Activated CD8-positive, alpha-beta T cell treated with anti-CD3 and anti-CD28 coated beads for 36 hours (primary cell): ENCODE measurements around the gene TMEM98. TPM values are rescaled to one million over a fixed set of nuclear protein-coding genes. Genes with fewer than 3 reads are reported as not detected.
"Not testable (repeated sequence)": the region's sequence is repeated elsewhere in the genome, so short reads cannot be mapped to it uniquely, and the experiment has no call there.

Source experiments
- ATAC-seq: fragments of 200-7000 bp; cut with Tn5 transposase; one replicate; pipeline ENCODE4 v1.10.0; 2021; ENCODE audit warnings: mild to moderate bottlenecking, moderate library complexity
- CTCF ChIA-PET: fragments of 350-600 bp; sonication (Branson Sonifier 250); formaldehyde crosslinking; loops from one replicate; lab custom pipeline; 2021; ENCODE audit warnings: antibody characterized with exemption; lab: Charles Lee
- POLR2A ChIA-PET: fragments of 350-600 bp; sonication (Branson Sonifier 250); formaldehyde crosslinking; loops from one replicate; lab custom pipeline; 2021; ENCODE audit warnings: antibody characterized with exemption; lab: Charles Lee
- DNase-seq: peaks from one replicate; pipeline ENCODE4 v3.0.0-alpha.2; 2020
- H3K27ac Mint-ChIP-seq: one replicate; pipeline ENCODE4 v1.8.0; 2021; ENCODE audit warnings: mild to moderate bottlenecking, mixed read lengths
- H3K27me3 Mint-ChIP-seq: one replicate; pipeline ENCODE4 v1.8.0; 2021; ENCODE audit warnings: mixed read lengths
- H3K36me3 Mint-ChIP-seq: one replicate; pipeline ENCODE4 v1.8.0; 2021; ENCODE audit warnings: low read depth, mixed read lengths
- H3K4me1 Mint-ChIP-seq: one replicate; pipeline ENCODE4 v1.8.0; 2021; ENCODE audit warnings: low read depth, mixed read lengths
- H3K4me3 Mint-ChIP-seq: one replicate; pipeline ENCODE4 v1.8.0; 2021; ENCODE audit warnings: mild to moderate bottlenecking, moderate library complexity, mixed read lengths
- H3K9me3 Mint-ChIP-seq: one replicate; pipeline ENCODE4 v1.8.0; 2021; ENCODE audit warnings: mixed read lengths
- intact Hi-C: fragments of 100-400 bp; cut with micrococcal nuclease; formaldehyde crosslinking; loops from one replicate; pipeline ENCODE4 v1.10.0; 2022
- total RNA-seq, 2 experiments: library from RNA; stranded (reverse); gene quantifications; one replicate each; pipeline ENCODE4 v1.2.3, GENCODE V29; 2021
- TF ChIP-seq, protein P1 (sequence below): fragments of 200-600 bp; IDR thresholded peaks from one replicate; pipeline ENCODE4 v1.8.0; 2022; ENCODE audit warnings: antibody characterized with exemption, mild to moderate bottlenecking

TMEM98 gene
- total RNA-seq, 2 experiments from 2014 or later: not detected

DNA sequence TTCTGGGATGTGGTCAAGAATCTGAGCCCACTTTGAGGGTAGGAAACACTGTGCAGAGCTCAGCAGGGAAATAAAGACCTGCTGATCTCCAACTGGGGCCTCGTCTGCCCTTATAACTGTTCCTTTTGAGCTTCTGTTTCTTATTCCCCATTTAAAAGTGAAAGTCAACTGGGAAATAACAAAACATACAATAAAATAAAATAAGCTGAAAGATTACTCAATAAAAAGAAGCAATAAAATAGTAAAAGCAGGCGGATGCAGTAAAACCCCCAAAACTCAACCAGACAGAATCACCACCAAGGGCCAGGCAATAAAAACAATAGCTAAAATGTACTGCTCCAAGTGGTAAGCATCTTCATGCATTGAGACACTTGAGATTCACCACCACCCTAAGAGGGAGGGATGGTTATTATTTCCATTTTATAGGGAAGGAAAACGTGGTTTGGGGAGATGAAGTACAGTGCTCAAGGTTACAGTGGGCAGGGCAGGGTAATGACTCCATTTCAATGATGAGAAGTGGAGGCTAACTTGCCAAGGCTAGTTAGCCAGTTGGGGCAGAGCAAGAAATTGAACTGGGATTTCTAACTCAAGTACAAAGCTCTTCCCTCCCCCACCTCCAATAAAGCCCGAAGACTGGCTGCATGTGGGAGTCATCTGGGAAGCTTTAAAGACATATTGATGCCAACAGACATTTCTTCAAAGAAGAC is 57.2 kb downstream of the TMEM98 start:
- POLR2A ChIA-PET: no interaction called here
- Mint-ChIP-seq H3K4me3 (no peak overlapping the region), H3K9me3 (peaks cover 18% of the 10 kb centered on the region), H3K36me3 (no peaks in the 10 kb centered on the region), H3K27me3 (peaks cover 9% of the 10 kb centered on the region), H3K27ac (no peak overlapping the region), H3K4me1 (no peaks in the 10 kb centered on the region)
- intact Hi-C loops: no loop called here
- DNase-seq (no peak), ATAC-seq (no peak)
- TF ChIP-seq, protein P1, sequence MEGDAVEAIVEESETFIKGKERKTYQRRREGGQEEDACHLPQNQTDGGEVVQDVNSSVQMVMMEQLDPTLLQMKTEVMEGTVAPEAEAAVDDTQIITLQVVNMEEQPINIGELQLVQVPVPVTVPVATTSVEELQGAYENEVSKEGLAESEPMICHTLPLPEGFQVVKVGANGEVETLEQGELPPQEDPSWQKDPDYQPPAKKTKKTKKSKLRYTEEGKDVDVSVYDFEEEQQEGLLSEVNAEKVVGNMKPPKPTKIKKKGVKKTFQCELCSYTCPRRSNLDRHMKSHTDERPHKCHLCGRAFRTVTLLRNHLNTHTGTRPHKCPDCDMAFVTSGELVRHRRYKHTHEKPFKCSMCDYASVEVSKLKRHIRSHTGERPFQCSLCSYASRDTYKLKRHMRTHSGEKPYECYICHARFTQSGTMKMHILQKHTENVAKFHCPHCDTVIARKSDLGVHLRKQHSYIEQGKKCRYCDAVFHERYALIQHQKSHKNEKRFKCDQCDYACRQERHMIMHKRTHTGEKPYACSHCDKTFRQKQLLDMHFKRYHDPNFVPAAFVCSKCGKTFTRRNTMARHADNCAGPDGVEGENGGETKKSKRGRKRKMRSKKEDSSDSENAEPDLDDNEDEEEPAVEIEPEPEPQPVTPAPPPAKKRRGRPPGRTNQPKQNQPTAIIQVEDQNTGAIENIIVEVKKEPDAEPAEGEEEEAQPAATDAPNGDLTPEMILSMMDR: no peak
- CTCF ChIA-PET: interaction anchor here (2.0 kb wide), 1 partner anchor 13 kb away, joined by 9 read pairs; no protein-coding TSS in a partner anchor

DNA sequence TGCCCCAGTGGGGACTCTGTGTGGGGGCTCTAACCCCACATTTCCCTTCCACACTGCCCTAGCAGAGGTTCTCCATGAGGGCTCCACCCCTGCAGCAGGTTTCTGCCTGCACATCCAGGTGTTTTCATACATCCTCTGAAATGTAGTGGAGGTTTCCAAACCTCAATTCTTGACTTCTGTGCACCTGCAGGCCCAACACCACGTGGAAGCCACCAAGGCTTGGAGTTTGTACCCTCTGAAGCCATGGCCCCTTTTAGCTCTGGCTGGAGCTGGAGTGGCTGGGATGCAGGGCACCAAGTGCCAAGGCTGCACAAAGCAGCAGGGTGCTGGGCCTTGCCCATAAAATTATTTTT is 59.5 kb downstream of the TMEM98 start:
- H3K36me3 Mint-ChIP-seq, DNase-seq, ATAC-seq, intact Hi-C loops, POLR2A ChIA-PET, H3K4me3 Mint-ChIP-seq, H3K27me3 Mint-ChIP-seq, H3K4me1 Mint-ChIP-seq, H3K27ac Mint-ChIP-seq: not testable (repeated sequence)
- CTCF ChIA-PET: interaction anchor here (0.9 kb wide), 1 partner anchor 10 kb away, joined by 3 read pairs; no protein-coding TSS in a partner anchor
- H3K9me3 Mint-ChIP-seq: peaks cover 11% of the 10 kb centered on the region

DNA sequence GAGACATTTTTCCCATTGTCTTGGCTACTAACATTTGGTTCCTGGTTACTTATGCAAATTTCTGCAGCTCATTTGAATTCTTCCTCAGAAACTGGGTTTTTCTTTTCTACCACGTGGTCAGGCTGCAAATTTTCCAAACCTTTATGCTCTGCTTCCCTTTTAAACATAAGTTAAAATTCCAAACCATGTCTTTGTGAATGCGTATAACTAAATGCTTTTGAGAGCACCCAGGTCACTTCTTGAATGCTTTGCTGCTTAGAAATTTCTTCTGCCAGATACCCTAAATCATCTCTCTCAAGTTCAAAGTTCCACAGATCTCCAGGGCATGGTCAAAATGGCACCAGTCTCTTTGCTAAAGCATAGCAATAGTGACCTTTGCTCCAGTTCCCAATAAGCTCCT is 59.9 kb downstream of the TMEM98 start:
- H3K4me3 Mint-ChIP-seq, H3K27ac Mint-ChIP-seq, intact Hi-C loops, DNase-seq, ATAC-seq, H3K27me3 Mint-ChIP-seq, H3K4me1 Mint-ChIP-seq, H3K36me3 Mint-ChIP-seq, POLR2A ChIA-PET: not testable (repeated sequence)
- peaks cover 11% of the 10 kb centered on the region for H3K9me3 Mint-ChIP-seq
- CTCF ChIA-PET: interaction anchor here (0.9 kb wide), 1 partner anchor 10 kb away, joined by 3 read pairs; no protein-coding TSS in a partner anchor

DNA sequence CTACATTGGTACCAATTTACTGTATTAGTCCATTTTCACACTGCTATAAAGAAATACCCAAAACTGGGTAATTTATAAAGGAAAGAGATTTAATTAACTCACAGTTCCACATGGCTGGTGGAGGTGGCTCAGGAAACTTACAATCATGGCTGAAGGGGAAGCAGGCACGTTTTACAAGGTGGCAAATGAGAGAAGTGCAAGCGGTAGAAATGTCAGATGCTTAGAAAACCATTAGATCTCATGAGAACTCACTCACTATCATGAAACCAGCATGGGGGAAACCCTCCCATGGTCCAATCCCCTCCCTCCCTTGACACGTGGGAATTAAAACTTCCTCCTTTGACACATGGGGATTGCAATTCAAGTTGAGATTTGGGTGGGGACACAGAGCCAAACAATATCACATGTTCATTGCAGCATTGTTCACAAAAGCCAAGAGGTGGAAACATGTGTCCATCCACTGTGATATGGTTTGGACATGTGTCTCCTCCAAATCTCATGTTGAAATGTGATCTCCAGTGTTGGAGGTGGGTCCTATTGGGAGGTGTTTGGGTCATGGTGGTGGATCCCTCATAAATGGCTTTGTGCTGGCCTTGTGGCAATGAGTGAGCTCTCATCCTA is 60.6 kb downstream of the TMEM98 start:
- DNase-seq (no peak), ATAC-seq (no peak)
- H3K36me3 Mint-ChIP-seq: no peaks in the 10 kb centered on the region
- TF ChIP-seq, protein P1: no peak
- H3K4me1 Mint-ChIP-seq: no peaks in the 10 kb centered on the region
- H3K27me3 Mint-ChIP-seq: peaks cover 4% of the 10 kb centered on the region
- intact Hi-C loops: no loop called here
- peaks cover 11% of the 10 kb centered on the region for H3K9me3 Mint-ChIP-seq
- ChIA-PET POLR2A (no interaction called here), CTCF (interaction anchor here (1.7 kb wide), 1 partner anchor 47 kb away, joined by 3 read pairs; no protein-coding TSS in a partner anchor)
- H3K27ac Mint-ChIP-seq: no peak overlapping the region
- no peak overlapping the region for H3K4me3 Mint-ChIP-seq

DNA sequence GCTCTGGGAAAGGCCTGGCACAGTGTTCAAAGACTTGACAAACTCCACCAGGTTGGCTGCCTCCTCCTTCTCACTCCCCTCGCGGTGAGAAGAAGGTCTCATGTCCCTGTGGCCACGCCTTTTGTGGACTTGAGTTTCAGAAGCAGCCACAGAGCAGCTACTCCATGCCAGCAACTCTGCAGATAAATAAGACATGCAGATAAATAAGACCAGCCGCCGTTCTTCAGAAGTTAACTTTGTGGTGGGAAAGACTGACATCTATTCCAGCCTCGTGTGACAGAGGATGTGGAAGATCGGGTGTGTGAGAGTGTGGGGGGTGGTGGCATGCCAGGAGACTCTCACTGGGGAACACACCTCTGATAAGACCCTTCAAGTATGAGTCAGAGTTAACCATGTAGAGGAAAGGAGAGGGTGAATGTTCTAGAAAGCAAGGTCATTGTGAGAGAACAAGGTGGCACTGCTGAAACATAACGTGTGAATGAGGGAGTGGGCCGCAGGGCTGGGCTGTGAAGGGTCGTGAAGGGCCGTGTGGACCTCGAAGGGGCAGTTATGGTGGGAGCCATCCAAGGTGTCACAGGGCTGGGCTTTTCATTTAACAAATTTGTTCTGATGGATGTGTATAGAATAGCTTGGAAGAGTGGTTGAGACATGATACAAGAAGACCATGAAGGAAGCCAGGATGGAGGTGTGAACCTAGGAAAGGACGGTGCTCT is 64.5 kb downstream of the TMEM98 start:
- TF ChIP-seq, protein P1: no peak

More for the DNA sequence above, 64.5 kb downstream of the TMEM98 start:
- intact Hi-C loops: no loop called here
- Mint-ChIP-seq H3K27ac (no peak overlapping the region), H3K9me3 (peaks cover 11% of the 10 kb centered on the region), H3K36me3 (no peaks in the 10 kb centered on the region), H3K4me1 (no peaks in the 10 kb centered on the region), H3K27me3 (peaks cover 9% of the 10 kb centered on the region), H3K4me3 (no peak overlapping the region)
- CTCF ChIA-PET: no interaction called here
- POLR2A ChIA-PET: interaction anchor here (1.0 to 1.1 kb wide), 2 partner anchors 82 to 147 kb away, joined by 3 read pairs; no protein-coding TSS in a partner anchor
- ATAC-seq (no peak), DNase-seq (no peak)
